BE2C (cell line): ENCODE measurements around the gene NEURL1.

Source experiments
- DNase-seq: peaks from one replicate; pipeline ENCODE4 v3.0.0-alpha.2; 2020
- H3K27me3 ChIP-seq: fragments of 250-450 bp; sonication (Bioruptor Pico); 2 replicates; pipeline ENCODE4 v1.5.1; 2020; ENCODE audit warnings: mild to moderate bottlenecking
- H3K36me3 ChIP-seq: fragments of 250-450 bp; sonication (Bioruptor Pico); 2 replicates; pipeline ENCODE4 v1.5.1; 2020; ENCODE audit warnings: mild to moderate bottlenecking
- H3K4me1 ChIP-seq: fragments of 250-450 bp; sonication (Bioruptor Pico); 2 replicates; pipeline ENCODE4 v1.5.1; 2020
- H3K4me3 ChIP-seq: 2 replicates; pipeline ENCODE4 v1.5.1; 2011; ENCODE audit warnings: low read depth, low read length
- H3K9me3 ChIP-seq: fragments of 250-450 bp; sonication (Bioruptor Pico); 2 replicates; pipeline ENCODE4 v1.5.1; 2020
- CTCF ChIP-seq: IDR thresholded peaks from 2 replicates; pipeline ENCODE4 v1.5.1; 2012; ENCODE audit warnings: mild to moderate bottlenecking, low read depth, low read length

The NEURL1 gene

GRCh38 chr10:103469201-103469600, 24.3 kb upstream of the NEURL1 start:
- Histone ChIP-seq H3K9me3 (no peaks in the 10 kb centered on the region), H3K4me3 (no peak overlapping the region), H3K36me3 (no peaks in the 10 kb centered on the region), H3K27me3 (no peaks in the 10 kb centered on the region), H3K4me1 (no peaks in the 10 kb centered on the region)
- DNase-seq = no peak
- TF ChIP-seq CTCF = no peak

- TF ChIP-seq CTCF = no peak
- Histone ChIP-seq H3K36me3 (no peaks in the 10 kb centered on the region), H3K27me3 (no peaks in the 10 kb centered on the region), H3K4me1 (no peaks in the 10 kb centered on the region), H3K9me3 (no peaks in the 10 kb centered on the region), H3K4me3 (no peak overlapping the region)
- DNase-seq = no peak
Observed at GRCh38 chr10:103470761-103471653, 22.5 kb upstream of the NEURL1 start.

GRCh38 chr10:103472005-103472404, 21.5 kb upstream of the NEURL1 start:
- TF ChIP-seq CTCF = no peak
- Histone ChIP-seq H3K9me3 (no peaks in the 10 kb centered on the region), H3K4me3 (no peak overlapping the region), H3K36me3 (no peaks in the 10 kb centered on the region), H3K27me3 (no peaks in the 10 kb centered on the region), H3K4me1 (no peaks in the 10 kb centered on the region)
- no peak for DNase-seq

- no peaks in the 10 kb centered on the region for H3K27me3 ChIP-seq
- no peak for DNase-seq
- H3K4me3 ChIP-seq = no peak overlapping the region
- H3K36me3 ChIP-seq = no peaks in the 10 kb centered on the region
- H3K4me1 ChIP-seq = no peaks in the 10 kb centered on the region
- no peaks in the 10 kb centered on the region for H3K9me3 ChIP-seq
- no peak for TF ChIP-seq CTCF
Observed at GRCh38 chr10:103473261-103473671, 20.2 kb upstream of the NEURL1 start.

GRCh38 chr10:103474077-103474476, 19.4 kb upstream of the NEURL1 start:
- Histone ChIP-seq H3K27me3 (no peaks in the 10 kb centered on the region), H3K9me3 (no peaks in the 10 kb centered on the region), H3K36me3 (no peaks in the 10 kb centered on the region), H3K4me3 (no peak overlapping the region), H3K4me1 (no peaks in the 10 kb centered on the region)
- DNase-seq = no peak
- TF ChIP-seq CTCF = no peak

- DNase-seq = no peak
- no peaks in the 10 kb centered on the region for H3K4me1 ChIP-seq
- TF ChIP-seq CTCF = no peak
- H3K9me3 ChIP-seq = no peaks in the 10 kb centered on the region
- H3K36me3 ChIP-seq = no peaks in the 10 kb centered on the region
- no peaks in the 10 kb centered on the region for H3K27me3 ChIP-seq
- H3K4me3 ChIP-seq = no peak overlapping the region
Observed at GRCh38 chr10:103475437-103475836, 18.1 kb upstream of the NEURL1 start.
